Hepatocyte (in vitro differentiated cells): ENCODE results near the gene KCNJ2.

ENCODE experiments used
- EZH2 ChIP-seq: fragments of 200-600 bp; sonication (generic); IDR thresholded peaks from 2 replicates; pipeline ENCODE4 v1.6.1; 2016; ENCODE audit warnings: antibody characterized with exemption, mild to moderate bottlenecking, borderline replicate concordance
- TF ChIP-seq, protein P1 (sequence below): fragments of 200-600 bp; sonication (generic); IDR thresholded peaks from 2 replicates; pipeline ENCODE4 v1.5.1; 2016; ENCODE audit warnings: antibody characterized with exemption, mild to moderate bottlenecking; ENCODE audit not compliant: poor library complexity

GRCh38 chr17:70183508-70183907 lies 14.2 kb downstream of the KCNJ2 start:
- TF ChIP-seq EZH2: no peak
- TF ChIP-seq, protein P1, sequence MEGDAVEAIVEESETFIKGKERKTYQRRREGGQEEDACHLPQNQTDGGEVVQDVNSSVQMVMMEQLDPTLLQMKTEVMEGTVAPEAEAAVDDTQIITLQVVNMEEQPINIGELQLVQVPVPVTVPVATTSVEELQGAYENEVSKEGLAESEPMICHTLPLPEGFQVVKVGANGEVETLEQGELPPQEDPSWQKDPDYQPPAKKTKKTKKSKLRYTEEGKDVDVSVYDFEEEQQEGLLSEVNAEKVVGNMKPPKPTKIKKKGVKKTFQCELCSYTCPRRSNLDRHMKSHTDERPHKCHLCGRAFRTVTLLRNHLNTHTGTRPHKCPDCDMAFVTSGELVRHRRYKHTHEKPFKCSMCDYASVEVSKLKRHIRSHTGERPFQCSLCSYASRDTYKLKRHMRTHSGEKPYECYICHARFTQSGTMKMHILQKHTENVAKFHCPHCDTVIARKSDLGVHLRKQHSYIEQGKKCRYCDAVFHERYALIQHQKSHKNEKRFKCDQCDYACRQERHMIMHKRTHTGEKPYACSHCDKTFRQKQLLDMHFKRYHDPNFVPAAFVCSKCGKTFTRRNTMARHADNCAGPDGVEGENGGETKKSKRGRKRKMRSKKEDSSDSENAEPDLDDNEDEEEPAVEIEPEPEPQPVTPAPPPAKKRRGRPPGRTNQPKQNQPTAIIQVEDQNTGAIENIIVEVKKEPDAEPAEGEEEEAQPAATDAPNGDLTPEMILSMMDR: no peak
